Activated naive CD4-positive, alpha-beta T cell treated with anti-CD3 and anti-CD28 coated beads, Interleukin-2, amount 10 ng/mL, durations not matched to agents 7 days and 5 days (primary cell): ENCODE results near the gene TOGARAM2.
"Not testable (repeated sequence)": the region's sequence is repeated elsewhere in the genome, so short reads cannot be mapped to it uniquely, and the experiment has no call there.

Experiments
- CTCF ChIA-PET: fragments of 350-600 bp; sonication (Branson Sonifier 250); formaldehyde crosslinking; loops from one replicate; lab custom pipeline; 2021; ENCODE audit warnings: antibody characterized with exemption; lab: Charles Lee
- DNase-seq: peaks from one replicate; pipeline ENCODE4 v3.0.0-alpha.2; 2020
- H3K27ac Mint-ChIP-seq: one replicate; pipeline ENCODE4 v1.8.0; 2021; ENCODE audit warnings: mild to moderate bottlenecking, moderate library complexity, mixed read lengths
- H3K27me3 Mint-ChIP-seq: one replicate; pipeline ENCODE4 v1.8.0; 2021; ENCODE audit warnings: mild to moderate bottlenecking, mixed read lengths
- H3K36me3 Mint-ChIP-seq: one replicate; pipeline ENCODE4 v1.8.0; 2021; ENCODE audit warnings: mixed read lengths
- H3K4me1 Mint-ChIP-seq: one replicate; pipeline ENCODE4 v1.8.0; 2021; ENCODE audit warnings: mixed read lengths
- H3K4me3 Mint-ChIP-seq: one replicate; pipeline ENCODE4 v1.8.0; 2021; ENCODE audit warnings: mild to moderate bottlenecking, moderate library complexity, mixed read lengths
- H3K9me3 Mint-ChIP-seq: one replicate; pipeline ENCODE4 v1.8.0; 2021; ENCODE audit warnings: mixed read lengths

TOGARAM2 gene

DNA sequence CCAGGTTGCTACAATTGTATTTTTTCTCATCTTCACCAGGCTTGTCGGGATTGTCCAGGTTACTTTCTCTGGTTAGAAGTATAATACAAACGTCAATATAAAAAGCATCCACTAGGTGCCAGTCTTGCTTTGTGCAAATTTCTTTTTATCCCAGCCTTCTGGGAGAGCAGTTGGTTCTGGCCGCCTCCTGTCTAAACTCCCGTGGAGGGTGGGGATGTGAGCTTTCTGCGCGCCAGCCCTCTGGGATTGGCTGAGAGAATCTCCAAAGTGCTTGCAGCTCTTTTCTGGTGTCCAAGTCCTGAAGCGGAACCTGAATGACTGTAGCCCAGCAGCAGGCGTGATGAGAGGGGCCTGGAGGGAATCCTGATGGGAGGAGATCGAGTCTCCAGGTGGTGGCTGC lies 22.4 kb upstream of the TOGARAM2 start:
- no peaks in the 10 kb centered on the region for H3K9me3 Mint-ChIP-seq
- CTCF ChIA-PET: interaction anchor here (0.7 to 1.9 kb wide), 20 partner anchors 12 to 269 kb away, joined by 3 to 11 read pairs (median 4); no protein-coding TSS in a partner anchor
- peak; percentile 56 for DNase-seq
- H3K4me3 Mint-ChIP-seq: no peak overlapping the region
- H3K36me3 Mint-ChIP-seq: no peaks in the 10 kb centered on the region
- peaks cover 6% of the 10 kb centered on the region for H3K4me1 Mint-ChIP-seq
- peaks cover 39% of the 10 kb centered on the region for H3K27me3 Mint-ChIP-seq
- H3K27ac Mint-ChIP-seq: no peak overlapping the region

DNA sequence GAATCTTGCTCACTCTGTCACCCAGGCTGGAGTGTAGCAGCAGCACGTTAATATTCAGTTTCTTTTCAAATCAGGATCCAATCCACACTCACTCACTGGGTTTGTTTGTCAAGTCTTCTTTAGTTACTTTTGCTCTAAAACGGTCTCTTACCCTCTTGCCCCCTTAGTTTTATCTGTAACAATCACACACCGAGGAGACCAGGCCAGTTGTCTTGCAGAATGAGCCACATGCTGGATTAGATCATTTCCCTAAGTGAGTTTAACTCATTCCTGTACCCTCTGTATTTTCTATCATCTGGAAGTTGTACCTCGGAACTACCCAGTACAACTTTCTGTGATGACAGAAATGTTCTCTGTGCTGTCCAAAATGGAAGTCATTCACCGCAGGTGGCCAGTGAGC lies 20.7 kb upstream of the TOGARAM2 start:
- H3K4me1 Mint-ChIP-seq: peaks cover 6% of the 10 kb centered on the region
- CTCF ChIA-PET: interaction anchor here (1.0 to 2.3 kb wide), 3 partner anchors 54 to 236 kb away, joined by 3 to 9 read pairs (median 5); no protein-coding TSS in a partner anchor
- peaks cover 36% of the 10 kb centered on the region for H3K27me3 Mint-ChIP-seq
- H3K27ac Mint-ChIP-seq: no peak overlapping the region
- no peak for DNase-seq
- H3K9me3 Mint-ChIP-seq: no peaks in the 10 kb centered on the region
- no peaks in the 10 kb centered on the region for H3K36me3 Mint-ChIP-seq
- H3K4me3 Mint-ChIP-seq: no peak overlapping the region

GRCh38 chr2:28962505-28962904 lies 18.6 kb upstream of the TOGARAM2 start:
- H3K4me3 Mint-ChIP-seq: no peak overlapping the region
- peaks cover 22% of the 10 kb centered on the region for H3K27me3 Mint-ChIP-seq
- no peak overlapping the region for H3K27ac Mint-ChIP-seq
- peaks cover 2% of the 10 kb centered on the region for H3K4me1 Mint-ChIP-seq
- H3K36me3 Mint-ChIP-seq: no peaks in the 10 kb centered on the region
- CTCF ChIA-PET: interaction anchor here (2.3 kb wide), 1 partner anchor 52 kb away, joined by 9 read pairs; no protein-coding TSS in a partner anchor
- DNase-seq: no peak
- H3K9me3 Mint-ChIP-seq: no peaks in the 10 kb centered on the region

- Mint-ChIP-seq H3K36me3 (no peaks in the 10 kb centered on the region), H3K4me1 (peaks cover 18% of the 10 kb centered on the region), H3K27ac (no peak overlapping the region), H3K9me3 (no peaks in the 10 kb centered on the region), H3K4me3 (no peak overlapping the region), H3K27me3 (peaks cover 25% of the 10 kb centered on the region)
- no peak for DNase-seq
- CTCF ChIA-PET: interaction anchor here (1.0 kb wide), 1 partner anchor 12 kb away, joined by 3 read pairs; no protein-coding TSS in a partner anchor
Measured at GRCh38 chr2:28970464-28971160, 10.5 kb upstream of the TOGARAM2 start.

DNA sequence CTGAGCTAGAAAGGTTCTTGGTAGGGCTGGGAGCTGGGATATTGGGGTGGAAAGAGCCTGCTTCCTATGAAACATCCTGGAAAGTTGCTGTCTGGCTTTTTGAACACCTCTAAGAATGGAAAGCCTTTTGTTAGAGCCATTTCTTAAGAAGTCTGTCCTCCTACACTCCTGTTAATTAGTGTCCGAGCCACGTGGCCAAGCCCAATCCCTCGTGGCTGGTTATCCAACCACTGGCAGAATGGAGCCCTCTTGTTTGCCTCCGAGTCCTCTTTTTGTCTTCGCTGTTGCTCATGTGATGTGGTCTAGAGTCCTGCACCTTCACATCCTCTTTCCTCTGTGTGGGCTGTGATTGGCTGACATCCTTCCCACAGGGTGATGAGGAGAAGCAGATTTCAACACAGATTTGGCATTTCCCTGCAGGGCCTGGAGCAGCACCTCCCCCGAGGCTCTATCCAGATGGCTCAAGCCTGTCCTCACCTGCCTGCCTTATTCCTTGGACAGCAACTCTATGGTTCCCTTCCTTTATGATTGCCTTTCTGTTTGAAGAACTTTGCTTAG lies 8.2 kb upstream of the TOGARAM2 start:
- Mint-ChIP-seq H3K4me3 (no peak overlapping the region), H3K9me3 (no peaks in the 10 kb centered on the region), H3K27ac (no peak overlapping the region), H3K27me3 (peaks cover 25% of the 10 kb centered on the region), H3K36me3 (no peaks in the 10 kb centered on the region), H3K4me1 (peaks cover 18% of the 10 kb centered on the region)
- CTCF ChIA-PET: interaction anchor here (1.5 kb wide), 1 partner anchor 42 kb away, joined by 4 read pairs; no protein-coding TSS in a partner anchor
- DNase-seq: peak; percentile 26

- DNase-seq: no peak
- peaks cover 30% of the 10 kb centered on the region for H3K27me3 Mint-ChIP-seq
- peaks cover 18% of the 10 kb centered on the region for H3K4me1 Mint-ChIP-seq
- CTCF ChIA-PET: no interaction called here
- no peaks in the 10 kb centered on the region for H3K9me3 Mint-ChIP-seq
- no peak overlapping the region for H3K4me3 Mint-ChIP-seq
- H3K36me3 Mint-ChIP-seq: no peaks in the 10 kb centered on the region
- no peak overlapping the region for H3K27ac Mint-ChIP-seq
Measured at GRCh38 chr2:28974252-28974651, 6.8 kb upstream of the TOGARAM2 start.

- H3K4me1 Mint-ChIP-seq: peaks cover 18% of the 10 kb centered on the region
Measured at GRCh38 chr2:28975671-28976070, 5.4 kb upstream of the TOGARAM2 start.

GRCh38 chr2:28976584-28976983 lies 4.5 kb upstream of the TOGARAM2 start:
- Mint-ChIP-seq H3K27me3 (peaks cover 21% of the 10 kb centered on the region), H3K4me1 (peaks cover 18% of the 10 kb centered on the region), H3K36me3 (no peaks in the 10 kb centered on the region), H3K27ac (no peak overlapping the region), H3K9me3 (no peaks in the 10 kb centered on the region), H3K4me3 (no peak overlapping the region)
- CTCF ChIA-PET: no interaction called here
- no peak for DNase-seq

More at GRCh38 chr2:28975671-28976070, 5.4 kb upstream of the TOGARAM2 start:
- CTCF ChIA-PET: no interaction called here
- Mint-ChIP-seq H3K27ac (no peak overlapping the region), H3K27me3 (peaks cover 24% of the 10 kb centered on the region), H3K4me3 (no peak overlapping the region), H3K36me3 (no peaks in the 10 kb centered on the region), H3K9me3 (no peaks in the 10 kb centered on the region)
- DNase-seq: no peak

DNA sequence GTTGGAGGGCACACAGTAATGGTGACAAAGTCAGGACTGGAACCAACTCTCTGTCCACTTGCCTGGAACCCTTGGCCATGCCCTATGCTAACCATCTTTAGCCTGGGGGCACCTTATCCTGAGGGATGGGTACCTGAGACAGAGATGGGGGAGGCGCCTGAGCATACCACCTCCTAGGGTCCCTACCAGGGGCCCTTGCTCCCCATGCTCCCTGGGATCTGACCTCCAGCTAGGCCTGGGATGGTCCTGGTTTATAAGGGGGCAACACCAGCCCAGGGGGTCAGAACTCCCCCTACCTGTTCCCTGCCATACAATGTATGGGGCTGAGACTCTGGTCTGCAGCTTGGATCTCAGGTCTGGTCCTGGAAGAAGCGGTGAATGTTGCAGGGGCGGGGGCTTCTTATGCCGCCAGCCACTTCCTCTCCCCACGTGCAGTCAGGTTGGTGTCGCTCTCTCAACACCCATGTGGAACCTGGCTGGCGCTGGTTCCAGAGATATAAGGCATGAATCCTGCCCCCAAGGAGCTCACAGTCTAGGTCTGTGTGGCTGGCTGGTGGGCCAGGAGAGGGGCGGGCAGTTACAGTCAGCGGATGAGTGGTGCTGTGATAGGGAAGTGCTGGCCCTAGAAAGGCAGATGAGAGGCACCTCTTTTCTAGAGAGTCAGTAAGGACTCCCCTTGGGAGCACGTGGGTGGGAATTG lies 3.8 kb upstream of the TOGARAM2 start:
- H3K4me3 Mint-ChIP-seq: no peak overlapping the region
- peaks cover 17% of the 10 kb centered on the region for H3K27me3 Mint-ChIP-seq
- peaks cover 16% of the 10 kb centered on the region for H3K4me1 Mint-ChIP-seq
- CTCF ChIA-PET: no interaction called here
- no peak overlapping the region for H3K27ac Mint-ChIP-seq
- H3K9me3 Mint-ChIP-seq: no peaks in the 10 kb centered on the region
- no peaks in the 10 kb centered on the region for H3K36me3 Mint-ChIP-seq
- no peak for DNase-seq

DNA sequence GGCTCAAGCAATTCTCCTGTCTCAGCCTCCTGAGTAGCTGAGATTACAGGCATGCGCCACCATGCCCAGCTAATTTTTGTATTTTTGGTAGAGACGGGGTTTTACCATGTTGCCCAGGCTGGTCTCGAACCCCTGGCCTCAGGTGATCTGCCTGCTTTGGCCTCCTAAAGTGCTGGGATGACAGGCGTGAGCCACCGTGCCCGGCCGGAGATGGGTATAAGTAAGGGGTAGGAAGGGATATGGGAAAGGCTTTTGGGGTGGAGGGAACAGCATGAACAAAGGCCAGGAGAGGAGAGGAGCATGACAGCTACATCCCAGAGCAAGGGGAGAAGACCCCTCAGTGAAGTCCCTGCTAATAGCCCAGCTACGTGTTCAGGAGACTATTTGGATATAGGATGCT lies 3.1 kb upstream of the TOGARAM2 start:
- CTCF ChIA-PET, H3K27ac Mint-ChIP-seq, H3K4me3 Mint-ChIP-seq, H3K9me3 Mint-ChIP-seq, H3K36me3 Mint-ChIP-seq, H3K4me1 Mint-ChIP-seq, DNase-seq: not testable (repeated sequence)
- peaks cover 10% of the 10 kb centered on the region for H3K27me3 Mint-ChIP-seq

DNA sequence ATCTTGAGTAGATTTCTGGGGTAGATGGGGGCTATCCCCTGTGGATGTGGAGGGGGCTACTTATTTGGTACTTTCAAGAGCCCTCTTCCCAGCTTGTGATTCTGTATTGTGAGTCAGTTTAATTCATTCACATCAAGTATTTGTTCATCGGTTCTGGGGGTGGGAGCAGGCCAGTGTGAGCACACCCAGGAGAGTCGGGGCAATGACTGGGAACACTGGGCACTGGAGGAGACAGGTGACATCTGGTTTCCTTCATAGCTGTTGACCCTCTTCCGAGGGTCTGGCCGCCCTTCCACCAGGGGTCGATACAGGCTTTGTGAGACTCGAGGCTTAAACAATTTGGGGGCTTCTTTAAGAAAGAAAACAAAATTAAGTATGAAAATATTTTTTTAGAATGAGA lies 2.5 kb upstream of the TOGARAM2 start:
- H3K27ac Mint-ChIP-seq: no peak overlapping the region
- no peaks in the 10 kb centered on the region for H3K36me3 Mint-ChIP-seq
- H3K4me3 Mint-ChIP-seq: no peak overlapping the region
- no peaks in the 10 kb centered on the region for H3K9me3 Mint-ChIP-seq
- DNase-seq: no peak
- H3K4me1 Mint-ChIP-seq: peaks cover 3% of the 10 kb centered on the region
- CTCF ChIA-PET: interaction anchor here (0.6 kb wide), 1 partner anchor 166 kb away, joined by 3 read pairs; no protein-coding TSS in a partner anchor
- H3K27me3 Mint-ChIP-seq: peaks cover 4% of the 10 kb centered on the region

DNA sequence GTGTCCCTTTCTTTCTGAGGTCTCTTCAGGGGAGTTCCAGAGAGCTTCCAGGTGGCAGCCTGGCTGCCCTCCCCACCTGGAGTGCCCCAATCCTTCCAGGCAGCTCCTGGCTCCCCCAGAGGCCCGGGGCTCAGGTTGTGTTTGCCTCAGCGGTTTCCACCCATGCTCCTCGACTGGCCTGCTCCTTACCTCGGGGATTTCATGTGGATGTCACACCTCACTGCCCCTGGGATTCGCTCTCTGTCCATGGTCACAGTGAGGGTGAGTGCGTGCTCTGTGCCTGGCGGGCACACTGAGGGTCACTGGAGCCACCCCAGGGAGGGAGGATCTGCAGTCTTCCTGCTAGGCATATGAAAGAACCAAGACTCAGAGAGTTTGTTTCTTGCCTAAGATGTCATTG lies 2.1 kb upstream of the TOGARAM2 start:
- CTCF ChIA-PET: interaction anchor here (0.6 kb wide), 1 partner anchor 165 kb away, joined by 3 read pairs; no protein-coding TSS in a partner anchor
- Mint-ChIP-seq H3K9me3 (no peaks in the 10 kb centered on the region), H3K27ac (no peak overlapping the region), H3K27me3 (peaks cover 4% of the 10 kb centered on the region), H3K4me1 (no peaks in the 10 kb centered on the region), H3K36me3 (no peaks in the 10 kb centered on the region), H3K4me3 (no peak overlapping the region)
- no peak for DNase-seq

- Mint-ChIP-seq H3K9me3 (no peaks in the 10 kb centered on the region), H3K36me3 (no peaks in the 10 kb centered on the region), H3K27ac (no peak overlapping the region), H3K4me3 (no peak overlapping the region), H3K4me1 (no peaks in the 10 kb centered on the region), H3K27me3 (peaks cover 4% of the 10 kb centered on the region)
- CTCF ChIA-PET: interaction anchor here (1.2 kb wide), 1 partner anchor 21 kb away, joined by 5 read pairs; no protein-coding TSS in a partner anchor
- no peak for DNase-seq
Measured at GRCh38 chr2:28979576-28980366, 1.3 kb upstream of the TOGARAM2 start.
